K562 (cell line): ENCODE data around the gene ZNF552. TPM values are rescaled to one million over a fixed set of nuclear protein-coding genes. Genes with fewer than 3 reads are reported as not detected.

Experiments used
- ATAC-seq: fragments of 200-7000 bp; cut with Tn5 transposase; 3 replicates; pipeline ENCODE4 v1.9.1; 2020; ENCODE audit warnings: moderate library complexity
- BruUV-seq: library from RNA; stranded (reverse); fragments of 400-500 nt; replicated peaks from 2 replicates; lab custom pipeline; 2021; lab: Mats Ljungman, UMichigan
- CTCF ChIA-PET: fragments of 300-600 bp; formaldehyde crosslinking; extraction: SDS; loops from one replicate; lab custom pipeline; 2021; ENCODE audit warnings: low intra/inter-chr PET ratio; lab: Yijun Ruan, JAX
- POLR2A ChIA-PET: fragments of 300-600, 350-650 bp; sonication (Branson Sonifier 250); formaldehyde crosslinking; extraction: SDS; loops from one replicate; lab custom pipeline; 2021; ENCODE audit warnings: antibody characterized with exemption, inconsistent platforms; lab: Yijun Ruan, JAX
- DNase-seq, 4 experiments: peaks; one replicate each; pipeline versions ENCODE4 v3.0.0 to v3.0.0-alpha.2; 2011 to 2018; ENCODE audit warnings: low spot score in 3 of 4, mixed read lengths in 3 of 4; ENCODE audit errors: extremely low read depth in 1 of 4
- FAIRE-seq: peaks from 2 replicates; lab custom pipeline; 2011; peaks lifted over from hg19 to GRCh38; lab: Jason Lieb, UNC
- H2AFZ ChIP-seq: 2 replicates; pipeline ENCODE4 v1.6.0; 2011; ENCODE audit warnings: low read depth, low read length, control low read depth, inconsistent platforms
- H3K27ac ChIP-seq: fragments of 200-600 bp; 3 replicates; pipeline ENCODE4 v1.8.0; 2011; ENCODE audit warnings: low read depth, mild to moderate bottlenecking, control low read depth, inconsistent platforms, low read length, moderate library complexity, mixed read lengths; ENCODE audit errors: extremely low read depth
- H3K27me3 ChIP-seq, 2 experiments: fragments of 300-600 bp in 1 of 2; 2 replicates in 1 of 2; 3 replicates in 1 of 2; pipeline versions ENCODE4 v1.6.0 to v1.8.0; 2011; ENCODE audit warnings: inconsistent platforms in 2 of 2, low read length in 2 of 2, mild to moderate bottlenecking in 1 of 2, mixed read lengths in 1 of 2, moderate library complexity in 1 of 2; ENCODE audit not compliant: control insufficient read depth in 2 of 2, insufficient read depth in 2 of 2
- H3K36me3 ChIP-seq: fragments of 300-600 bp; 3 replicates; pipeline ENCODE4 v1.8.0; 2011; ENCODE audit warnings: mild to moderate bottlenecking, low read length, inconsistent platforms; ENCODE audit not compliant: control insufficient read depth, insufficient read depth
- H3K4me1 ChIP-seq, 2 experiments: fragments of 200-600 bp in 1 of 2; replicated peaks in 1 of 2; 2 replicates in 1 of 2; 3 replicates in 1 of 2; pipeline versions ENCODE4 v1.5.1 to v1.8.0; 2011; ENCODE audit warnings: inconsistent platforms in 2 of 2, low read length in 2 of 2, mild to moderate bottlenecking in 1 of 2, mixed read lengths in 1 of 2, moderate library complexity in 1 of 2; ENCODE audit not compliant: control insufficient read depth in 2 of 2, insufficient read depth in 2 of 2
- H3K4me2 ChIP-seq: 2 replicates; pipeline ENCODE4 v1.6.1; 2011; ENCODE audit warnings: low read length, control low read depth, inconsistent platforms, mixed read lengths; ENCODE audit not compliant: insufficient read depth
- H3K4me3 ChIP-seq: fragments of 200-600 bp; sonication (generic), shearing (Covaris generic); 2 replicates; pipeline ENCODE4 v1.5.1; 2016; ENCODE audit warnings: control low read depth, inconsistent platforms
- H3K79me2 ChIP-seq: fragments of 200-600 bp; 3 replicates; pipeline ENCODE4 v1.8.0; 2011; ENCODE audit warnings: low read length, inconsistent platforms; ENCODE audit not compliant: control insufficient read depth, insufficient read depth
- H3K9ac ChIP-seq, 2 experiments: 2 replicates each; pipeline versions ENCODE4 v1.6.0 to v1.6.1; 2011; ENCODE audit warnings: low read depth in 2 of 2, low read length in 2 of 2, control low read depth in 1 of 2, inconsistent platforms in 1 of 2, mild to moderate bottlenecking in 1 of 2, mixed read lengths in 1 of 2; ENCODE audit not compliant: insufficient read depth in 1 of 2
- H3K9me1 ChIP-seq: one replicate; pipeline ENCODE4 v1.6.0; 2011; ENCODE audit warnings: inconsistent platforms, mild to moderate bottlenecking, low read length, moderate library complexity; ENCODE audit not compliant: control insufficient read depth, insufficient read depth
- H3K9me3 ChIP-seq: replicated peaks from 2 replicates; pipeline ENCODE4 v1.5.1; 2011; ENCODE audit warnings: low read depth, low read length, inconsistent platforms; ENCODE audit not compliant: control insufficient read depth, insufficient read depth
- H4K20me1 ChIP-seq: replicated peaks from 2 replicates; pipeline ENCODE4 v1.6.1; 2011; ENCODE audit warnings: low read length, inconsistent platforms, mixed read lengths; ENCODE audit not compliant: control insufficient read depth, insufficient read depth
- ARID1B ChIP-seq: fragments of 450-650 bp; IDR thresholded peaks from 2 replicates; pipeline ENCODE4 v1.6.1; 2016; ENCODE audit warnings: antibody characterized with exemption, mild to moderate bottlenecking, inconsistent platforms
- DACH1 ChIP-seq: fragments of 450-650 bp; IDR thresholded peaks from 2 replicates; pipeline ENCODE4 v1.6.1; 2018; ENCODE audit not compliant: partially characterized antibody
- FUS ChIP-seq: fragments of 200-400 bp; formaldehyde crosslinking; optimal IDR thresholded peaks from 2 replicates; pipeline ENCODE3; 2017; ENCODE audit warnings: low read depth, low read length
- MEF2D ChIP-seq: conservative IDR thresholded peaks from 2 replicates; pipeline ENCODE4 v1.6.1; 2016; ENCODE audit warnings: low read depth, missing genetic modification characterization, missing compliant biosample characterization
- NCOA6 ChIP-seq: fragments of 450-650 bp; IDR thresholded peaks from 2 replicates; pipeline ENCODE4 v1.6.1; 2017; ENCODE audit warnings: mild to moderate bottlenecking
- SAFB ChIP-seq: fragments of 200-400 bp; formaldehyde crosslinking; IDR thresholded peaks from 2 replicates; pipeline ENCODE4 v1.6.1; 2017; ENCODE audit warnings: low read depth, low read length, borderline replicate concordance
- SOX6 ChIP-seq: fragments of 450-650 bp; IDR thresholded peaks from 2 replicates; pipeline ENCODE4 v1.6.1; 2014; ENCODE audit warnings: mild to moderate bottlenecking
- ZFX ChIP-seq: sonication (generic); formaldehyde crosslinking; IDR thresholded peaks from 2 replicates; pipeline ENCODE4 v1.8.0; 2022; ENCODE audit warnings: mild to moderate bottlenecking, missing genetic modification reagents, moderate library complexity
- ZNF224 ChIP-seq: sonication (generic); formaldehyde crosslinking; IDR thresholded peaks from 2 replicates; pipeline ENCODE4 v1.8.0; 2022; ENCODE audit warnings: mild to moderate bottlenecking, missing genetic modification reagents
- ZNF431 ChIP-seq: sonication (generic); formaldehyde crosslinking; IDR thresholded peaks from 2 replicates; pipeline ENCODE4 v1.8.0; 2022; ENCODE audit warnings: mild to moderate bottlenecking, missing genetic modification reagents
- WGBS: fragments of 100-300 bp; shearing (Covaris generic); methylation state at CpG from one replicate; pipeline ENCODE4 v1.1.6; 2016; ENCODE audit warnings: low coverage, mixed read lengths; ENCODE audit not compliant: insufficient coverage; ENCODE audit errors: missing lambda C conversion rate; 5-methylcytosine and 5-hydroxymethylcytosine counted together
- in situ Hi-C: fragments of 300-500 bp; cut with MboI; formaldehyde crosslinking; loops from 4 replicates; pipeline ENCODE4 v1.15.0; 2018; ENCODE audit warnings: inconsistent platforms, mixed read lengths
- intact Hi-C: fragments of 100-400 bp; cut with micrococcal nuclease; formaldehyde crosslinking; loops from 2 replicates; pipeline ENCODE4 v1.14.2; 2022
- polyA plus RNA-seq, 8 experiments: library from polyadenylated mRNA; depleted of rRNA in 4 of 8; stranded (reverse) in 5 of 8; unstranded in 3 of 8; fragments of >200 nt; fragmentation: Nextera tagmentation in 2 of 8; fragmentation: Illumina TruSeq in 1 of 8; extraction: Ambion mirVana in 2 of 8; extraction: Trizol in 1 of 8; gene quantifications; 2 replicates each; pipeline versions ENCODE4 v1.2.1 to v1.2.3, GENCODE V29; 2011 to 2014; ENCODE audit warnings: inconsistent platforms in 1 of 8, missing spikeins in 1 of 8
- total RNA-seq, 7 experiments: library from RNA; depleted of rRNA in 6 of 7; stranded (reverse); fragments of >200 nt in 6 of 7; fragmentation: Illumina TruSeq in 2 of 7; extraction: Trizol in 2 of 7; gene quantifications; 2 replicates each; pipeline versions ENCODE4 v1.2.1 to v1.2.3, GENCODE V29; 2011 to 2021; ENCODE audit warnings: low replicate concordance in 1 of 7
- TF ChIP-seq, protein P1 (sequence below): fragments of 450-650 bp; formaldehyde crosslinking; conservative IDR thresholded peaks from 2 replicates; pipeline ENCODE4 v1.4.0; 2022; ENCODE audit warnings: mild to moderate bottlenecking, missing genetic modification characterization
- TF ChIP-seq, protein P2 (sequence below): sonication (generic); formaldehyde crosslinking; IDR thresholded peaks from 2 replicates; pipeline ENCODE4 v1.8.0; 2023; ENCODE audit warnings: missing genetic modification reagents, mild to moderate bottlenecking, borderline replicate concordance
- TF ChIP-seq, protein P3 (sequence below): IDR thresholded peaks from 2 replicates; pipeline ENCODE4 v1.6.1; 2011; ENCODE audit not compliant: insufficient read length; ENCODE audit errors: extremely low read depth

ZNF552 gene
- total and polyA plus RNA-seq, 9 of the 15 experiments (the other 6 are each of a cell fraction or from before 2014, with no cell fraction given): 4.4 to 12.4 (median 8.5) TPM

DNA sequence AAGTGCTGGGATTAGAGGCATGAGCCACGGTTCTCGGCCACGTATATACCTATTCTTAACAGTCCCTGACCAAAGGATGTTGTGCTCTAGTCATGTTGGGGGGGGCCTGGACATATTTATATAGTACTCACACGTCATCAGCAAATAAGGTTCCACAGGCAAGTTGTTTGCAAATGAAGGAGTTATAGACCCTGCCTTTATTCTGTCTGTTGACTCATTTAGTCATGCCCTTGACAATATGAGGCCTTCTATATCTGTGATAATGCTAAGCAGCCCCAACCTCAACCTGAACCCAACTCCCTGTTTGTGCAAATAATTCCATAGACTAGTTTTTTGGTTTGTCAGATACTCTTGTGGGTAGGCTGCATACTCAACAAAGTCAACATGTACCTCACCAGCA lies 36.4 kb downstream of the ZNF552 start (continued):
- TF ChIP-seq, protein P1, sequence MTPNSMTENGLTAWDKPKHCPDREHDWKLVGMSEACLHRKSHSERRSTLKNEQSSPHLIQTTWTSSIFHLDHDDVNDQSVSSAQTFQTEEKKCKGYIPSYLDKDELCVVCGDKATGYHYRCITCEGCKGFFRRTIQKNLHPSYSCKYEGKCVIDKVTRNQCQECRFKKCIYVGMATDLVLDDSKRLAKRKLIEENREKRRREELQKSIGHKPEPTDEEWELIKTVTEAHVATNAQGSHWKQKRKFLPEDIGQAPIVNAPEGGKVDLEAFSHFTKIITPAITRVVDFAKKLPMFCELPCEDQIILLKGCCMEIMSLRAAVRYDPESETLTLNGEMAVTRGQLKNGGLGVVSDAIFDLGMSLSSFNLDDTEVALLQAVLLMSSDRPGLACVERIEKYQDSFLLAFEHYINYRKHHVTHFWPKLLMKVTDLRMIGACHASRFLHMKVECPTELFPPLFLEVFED (CRISPR knock-in tag): no peak
- TF ChIP-seq, protein P2, sequence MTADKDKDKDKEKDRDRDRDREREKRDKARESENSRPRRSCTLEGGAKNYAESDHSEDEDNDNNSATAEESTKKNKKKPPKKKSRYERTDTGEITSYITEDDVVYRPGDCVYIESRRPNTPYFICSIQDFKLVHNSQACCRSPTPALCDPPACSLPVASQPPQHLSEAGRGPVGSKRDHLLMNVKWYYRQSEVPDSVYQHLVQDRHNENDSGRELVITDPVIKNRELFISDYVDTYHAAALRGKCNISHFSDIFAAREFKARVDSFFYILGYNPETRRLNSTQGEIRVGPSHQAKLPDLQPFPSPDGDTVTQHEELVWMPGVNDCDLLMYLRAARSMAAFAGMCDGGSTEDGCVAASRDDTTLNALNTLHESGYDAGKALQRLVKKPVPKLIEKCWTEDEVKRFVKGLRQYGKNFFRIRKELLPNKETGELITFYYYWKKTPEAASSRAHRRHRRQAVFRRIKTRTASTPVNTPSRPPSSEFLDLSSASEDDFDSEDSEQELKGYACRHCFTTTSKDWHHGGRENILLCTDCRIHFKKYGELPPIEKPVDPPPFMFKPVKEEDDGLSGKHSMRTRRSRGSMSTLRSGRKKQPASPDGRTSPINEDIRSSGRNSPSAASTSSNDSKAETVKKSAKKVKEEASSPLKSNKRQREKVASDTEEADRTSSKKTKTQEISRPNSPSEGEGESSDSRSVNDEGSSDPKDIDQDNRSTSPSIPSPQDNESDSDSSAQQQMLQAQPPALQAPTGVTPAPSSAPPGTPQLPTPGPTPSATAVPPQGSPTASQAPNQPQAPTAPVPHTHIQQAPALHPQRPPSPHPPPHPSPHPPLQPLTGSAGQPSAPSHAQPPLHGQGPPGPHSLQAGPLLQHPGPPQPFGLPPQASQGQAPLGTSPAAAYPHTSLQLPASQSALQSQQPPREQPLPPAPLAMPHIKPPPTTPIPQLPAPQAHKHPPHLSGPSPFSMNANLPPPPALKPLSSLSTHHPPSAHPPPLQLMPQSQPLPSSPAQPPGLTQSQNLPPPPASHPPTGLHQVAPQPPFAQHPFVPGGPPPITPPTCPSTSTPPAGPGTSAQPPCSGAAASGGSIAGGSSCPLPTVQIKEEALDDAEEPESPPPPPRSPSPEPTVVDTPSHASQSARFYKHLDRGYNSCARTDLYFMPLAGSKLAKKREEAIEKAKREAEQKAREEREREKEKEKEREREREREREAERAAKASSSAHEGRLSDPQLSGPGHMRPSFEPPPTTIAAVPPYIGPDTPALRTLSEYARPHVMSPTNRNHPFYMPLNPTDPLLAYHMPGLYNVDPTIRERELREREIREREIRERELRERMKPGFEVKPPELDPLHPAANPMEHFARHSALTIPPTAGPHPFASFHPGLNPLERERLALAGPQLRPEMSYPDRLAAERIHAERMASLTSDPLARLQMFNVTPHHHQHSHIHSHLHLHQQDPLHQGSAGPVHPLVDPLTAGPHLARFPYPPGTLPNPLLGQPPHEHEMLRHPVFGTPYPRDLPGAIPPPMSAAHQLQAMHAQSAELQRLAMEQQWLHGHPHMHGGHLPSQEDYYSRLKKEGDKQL: no peak

DNA sequence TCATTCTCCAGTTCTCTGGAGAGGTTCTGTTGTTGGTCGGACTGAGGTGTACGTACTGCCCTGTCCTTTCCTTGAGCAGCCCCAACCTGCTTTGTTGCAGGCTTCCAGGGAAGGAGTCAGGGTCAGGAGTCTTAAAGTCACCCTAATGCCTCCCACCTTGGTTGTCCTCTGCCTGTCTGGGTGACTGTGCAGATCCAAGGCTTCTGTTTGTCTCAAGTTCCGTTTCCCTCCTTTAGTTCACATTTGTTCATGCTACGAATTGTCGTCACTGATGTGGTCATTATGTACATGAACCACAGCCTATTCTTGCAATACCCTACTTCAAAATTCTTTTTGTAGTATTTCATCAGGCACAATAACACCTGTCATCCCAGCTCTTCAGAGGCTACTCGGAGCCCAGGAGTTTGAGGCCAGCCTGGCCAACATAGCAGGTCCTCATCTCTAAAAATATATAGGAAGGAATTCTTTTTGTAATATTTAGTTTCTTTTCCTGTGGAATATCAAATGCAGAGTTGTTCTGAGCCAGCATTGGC lies 37.9 kb downstream of the ZNF552 start:
- FAIRE-seq (no peak), DNase-seq (no peak), ATAC-seq (no peak)
- Histone ChIP-seq H3K27ac (no peak overlapping the region), H3K79me2 (peaks cover 54% of the 10 kb centered on the region), H3K9me1 (no peaks in the 10 kb centered on the region), H3K9me3 (peaks cover 41% of the 10 kb centered on the region), H2AFZ (no peak overlapping the region), H3K4me2 (no peak overlapping the region), H3K27me3 (no peaks in the 10 kb centered on the region), H3K9ac (no peak overlapping the region), H4K20me1 (no peaks in the 10 kb centered on the region)
- in situ Hi-C loops: no loop called here
- intact Hi-C loops: no loop called here
- no TSS peak for BruUV-seq
- CTCF ChIA-PET: no interaction called here
- WGBS: 100% methylated on average over 6 of the region's 6 CpGs
- POLR2A ChIA-PET: no interaction called here
- TF ChIP-seq ZFX (CRISPR knock-in tag) (no peak), MEF2D (tag) (no peak), DACH1 (no peak), ZNF224 (CRISPR knock-in tag) (no peak), ARID1B (no peak), FUS (no peak), SAFB (no peak), NCOA6 (no peak), SOX6 (no peak), ZNF431 (CRISPR knock-in tag) (no peak)
- TF ChIP-seq, protein P3, sequence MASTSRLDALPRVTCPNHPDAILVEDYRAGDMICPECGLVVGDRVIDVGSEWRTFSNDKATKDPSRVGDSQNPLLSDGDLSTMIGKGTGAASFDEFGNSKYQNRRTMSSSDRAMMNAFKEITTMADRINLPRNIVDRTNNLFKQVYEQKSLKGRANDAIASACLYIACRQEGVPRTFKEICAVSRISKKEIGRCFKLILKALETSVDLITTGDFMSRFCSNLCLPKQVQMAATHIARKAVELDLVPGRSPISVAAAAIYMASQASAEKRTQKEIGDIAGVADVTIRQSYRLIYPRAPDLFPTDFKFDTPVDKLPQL: no peak
- TF ChIP-seq, all 486 proteins: peak for 0
- Histone ChIP-seq H3K4me3 (no peak overlapping the region), H3K4me1 (no peaks in the 10 kb centered on the region), H3K36me3 (peaks cover 81% of the 10 kb centered on the region)
